HG02885 (cell line): ENCODE results near the gene ARPC5.
A peak's percentile ranks its signal among the peaks of the same experiment; 100 is the strongest.
"Not testable (repeated sequence)": the region's sequence is repeated elsewhere in the genome, so short reads cannot be mapped to it uniquely, and the experiment has no call there.

Source experiments
- ATAC-seq: cut with Tn5 transposase; IDR thresholded peaks from one replicate; pipeline ENCODE4 v1.9.1; 2021; ENCODE audit warnings: mild to moderate bottlenecking; ENCODE audit not compliant: unreplicated experiment, poor library complexity

Gene ARPC5

GRCh38 chr1:183648042-183648441, 12.5 kb upstream of the ARPC5 start:
- ATAC-seq: no peak

GRCh38 chr1:183646776-183647175, 11.2 kb upstream of the ARPC5 start:
- ATAC-seq: no peak

- no peak for ATAC-seq
Observed at GRCh38 chr1:183645531-183645930, 9.9 kb upstream of the ARPC5 start.

DNA sequence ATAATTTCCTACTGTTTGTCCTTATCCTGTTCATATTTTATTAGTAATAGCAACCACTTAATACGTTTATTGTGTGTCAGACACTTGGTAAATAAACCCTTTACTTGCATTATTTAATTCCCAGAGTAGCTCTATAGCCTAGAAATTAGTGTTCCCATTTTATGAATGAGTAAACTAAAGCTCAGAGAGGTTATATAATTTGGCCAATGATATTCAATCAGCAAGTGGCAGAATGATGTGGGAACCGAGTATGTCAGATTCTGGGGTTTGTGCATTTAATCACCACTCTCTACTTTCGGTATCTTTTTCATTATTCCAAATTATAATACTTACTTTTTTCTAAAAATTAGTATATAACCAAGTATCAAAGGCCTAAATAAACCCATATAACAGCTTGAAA, 6.6 kb upstream of the ARPC5 start:
- no peak for ATAC-seq

- no peak for ATAC-seq
Observed at GRCh38 chr1:183640193-183640592, 4.6 kb upstream of the ARPC5 start.

GRCh38 chr1:183638649-183639387, 3.2 kb upstream of the ARPC5 start:
- no peak for ATAC-seq

GRCh38 chr1:183636783-183637182, 1.2 kb upstream of the ARPC5 start:
- ATAC-seq: no peak

DNA sequence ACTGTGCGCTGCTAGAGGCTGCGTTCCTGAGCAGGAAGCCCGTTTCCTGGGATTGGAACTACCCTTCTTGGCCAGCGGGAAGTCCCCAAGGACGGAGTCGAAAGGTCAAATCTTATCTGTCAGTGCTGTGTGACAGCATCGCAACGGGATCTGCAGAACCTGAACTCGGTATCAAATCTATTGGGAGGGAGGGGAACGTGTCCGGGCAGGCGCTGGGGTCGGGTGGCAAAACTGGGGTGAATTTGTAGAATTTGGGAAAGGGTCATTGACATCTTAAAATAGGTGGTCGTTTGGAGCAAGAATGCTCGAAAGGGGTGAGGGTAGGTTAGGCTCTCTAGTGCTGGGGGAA, 725 bp upstream of the ARPC5 start:
- no peak for ATAC-seq

- no peak for ATAC-seq
Observed at GRCh38 chr1:183635099-183635605, 431 bp downstream of the ARPC5 start.

DNA sequence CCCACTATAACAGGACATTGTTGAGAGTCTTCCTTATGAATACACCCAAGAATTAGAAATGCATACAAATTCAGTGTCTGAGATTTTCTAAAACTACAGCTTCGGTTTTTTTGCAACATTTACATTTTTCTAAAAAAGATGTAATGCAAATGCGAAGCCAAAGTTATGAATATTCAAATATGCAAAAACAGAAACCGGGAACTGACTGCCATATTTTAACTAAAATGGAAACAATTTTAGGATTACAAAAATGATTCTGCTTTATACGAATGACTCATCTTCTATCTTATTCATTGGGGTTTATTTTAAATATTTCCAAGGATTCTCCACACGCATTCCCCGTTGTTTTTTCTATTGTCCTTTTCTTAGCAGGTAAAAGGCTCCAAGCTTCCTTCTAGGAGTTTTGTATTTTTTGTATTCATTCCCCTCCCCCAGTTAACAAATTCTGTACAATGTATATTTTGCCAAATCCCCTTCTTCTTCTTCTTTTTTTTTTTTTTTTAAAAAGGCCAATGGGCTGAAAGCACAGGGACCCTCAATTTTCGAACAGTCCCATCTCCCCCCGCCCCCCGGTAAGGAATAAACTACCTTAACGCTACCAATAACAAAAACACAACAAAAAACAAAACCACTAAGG, 1.0 kb downstream of the ARPC5 start:
- ATAC-seq: no peak

GRCh38 chr1:183633676-183634343, 1.8 kb downstream of the ARPC5 start:
- ATAC-seq: peak; percentile 57

DNA sequence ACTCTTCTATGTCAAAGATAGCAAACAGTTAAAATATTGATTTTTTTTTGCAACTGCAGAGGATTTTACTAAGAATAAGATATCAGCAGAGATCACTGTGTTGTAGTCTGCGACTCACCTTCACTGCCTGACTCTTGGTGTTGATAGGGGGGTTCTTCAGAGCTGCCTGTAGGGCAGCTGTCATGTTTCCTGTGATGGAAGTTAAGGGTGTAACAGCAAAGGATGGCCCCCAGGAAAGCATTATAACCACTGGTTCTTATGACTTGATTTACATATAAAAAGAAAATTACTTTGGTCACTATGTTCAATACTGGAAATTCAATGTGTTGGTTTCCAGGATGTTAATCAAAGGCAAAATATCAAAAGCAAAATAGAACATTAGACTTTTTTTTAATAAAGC, 2.6 kb downstream of the ARPC5 start:
- no peak for ATAC-seq

GRCh38 chr1:183632114-183632513, 3.5 kb downstream of the ARPC5 start:
- ATAC-seq: no peak

DNA sequence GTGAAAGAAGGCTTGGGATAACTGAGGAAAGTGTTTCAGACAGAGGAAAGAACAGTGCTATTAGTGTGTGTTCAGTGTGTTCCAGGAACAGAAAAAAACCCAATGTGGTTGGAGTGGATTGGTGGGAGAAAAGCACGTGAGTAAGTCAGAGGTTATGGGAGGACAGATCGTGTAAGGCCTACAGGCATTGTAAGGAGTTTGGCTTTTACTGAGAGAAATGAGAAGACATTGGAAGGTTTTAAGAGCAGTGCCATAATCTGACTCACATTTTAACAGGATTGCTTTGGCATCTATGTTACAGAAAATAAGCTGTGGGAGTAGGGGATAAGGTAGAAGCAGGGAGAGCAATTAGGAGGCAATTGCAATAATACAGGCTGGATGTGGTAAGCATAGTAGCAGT, 4.8 kb downstream of the ARPC5 start:
- ATAC-seq: no peak

GRCh38 chr1:183628537-183628936, 7.0 kb downstream of the ARPC5 start:
- no peak for ATAC-seq

DNA sequence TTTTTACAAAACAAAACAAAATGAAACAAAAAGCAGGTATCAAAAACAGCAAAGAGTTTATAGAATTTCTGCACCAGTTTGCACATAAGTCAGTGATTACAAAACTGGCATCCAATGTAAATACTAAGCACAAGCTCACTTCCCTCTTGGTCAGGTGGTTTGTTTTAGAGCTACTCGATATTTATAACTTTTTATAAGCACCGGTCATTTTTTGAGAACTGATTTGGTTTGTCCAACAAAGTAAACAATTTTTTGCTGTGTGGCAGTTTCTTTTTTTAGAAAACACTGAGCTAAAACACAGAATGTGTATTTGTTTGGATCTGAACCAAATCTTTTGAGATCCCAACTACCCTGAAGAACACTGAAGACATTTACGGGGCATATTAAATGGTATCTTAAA, 9.3 kb downstream of the ARPC5 start:
- not testable (repeated sequence) for ATAC-seq

- peak; percentile 85 for ATAC-seq
Observed at GRCh38 chr1:183622884-183623785, 12.4 kb downstream of the ARPC5 start.

- no peak for ATAC-seq
Observed at GRCh38 chr1:183622013-183622412, 13.6 kb downstream of the ARPC5 start.

DNA sequence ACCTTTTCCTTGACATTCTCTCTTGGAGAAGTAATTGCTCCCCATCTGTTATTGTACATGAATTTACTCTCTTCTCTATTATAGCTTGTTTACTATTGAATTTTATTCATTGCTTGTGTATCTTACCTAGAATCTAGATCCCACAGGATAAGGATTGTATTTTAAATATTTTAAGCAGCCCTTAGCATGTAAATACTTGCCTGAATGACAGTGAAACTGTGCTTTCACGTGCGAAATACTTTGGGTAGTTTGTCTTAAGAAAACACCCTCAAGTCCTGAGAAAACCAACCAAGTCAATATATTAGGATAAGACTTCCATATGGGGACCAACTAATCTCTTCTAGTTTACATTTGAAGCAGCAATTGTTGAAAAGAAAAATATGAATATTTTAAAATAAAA, 15.3 kb downstream of the ARPC5 start:
- ATAC-seq: no peak

DNA sequence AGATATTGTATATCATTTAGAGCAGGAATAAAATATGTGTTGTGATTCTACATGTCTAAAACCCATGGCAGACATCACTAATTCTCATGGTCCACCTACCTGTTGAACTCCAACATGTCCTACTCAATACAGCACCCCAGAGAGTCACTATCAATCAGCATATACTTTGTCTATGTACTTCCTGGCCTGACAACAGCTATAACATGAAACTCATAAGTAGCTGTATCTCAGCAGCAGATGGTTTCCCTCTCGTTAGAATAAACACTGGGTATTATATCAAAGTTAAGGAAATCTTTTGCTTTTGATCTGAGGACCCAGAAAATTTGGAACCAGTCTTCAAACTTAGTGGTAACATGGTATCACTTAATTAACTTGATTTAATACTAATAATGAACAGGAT, 15.8 kb downstream of the ARPC5 start:
- ATAC-seq: no peak
